ENCODE data around the gene MOBP. TPM values are rescaled to one million over a fixed set of nuclear protein-coding genes. Genes with fewer than 3 reads are reported as not detected.

MOBP gene
- total and polyA plus RNA-seq, 2 of the 4 experiments (the other 2 are of a cell fraction): not detected

- Histone ChIP-seq H3K9me3 (ENCODE audit: control insufficient read depth, insufficient read depth, low read length) (no peaks in the 10 kb centered on the region), H3K9me1 (ENCODE audit: insufficient read depth, low read length) (no peaks in the 10 kb centered on the region), H4K5ac (ENCODE audit: low read depth, low read length) (no peak overlapping the region), H2AK5ac (ENCODE audit: low read depth, low read length) (no peak overlapping the region), H4K8ac (ENCODE audit: low read depth in 2 of 2, low read length in 2 of 2) (no peak overlapping the region), H4K91ac (ENCODE audit: insufficient read depth, low read depth, low read length) (no peak overlapping the region), H2AFZ (replicated peaks; ENCODE audit: low read length, poor library complexity) (no peak overlapping the region), H3K4me1 (ENCODE audit: control insufficient read depth, insufficient read depth, low read length) (no peaks in the 10 kb centered on the region), H3K18ac (ENCODE audit: low read depth, low read length) (no peak overlapping the region), H2BK15ac (ENCODE audit: low read depth, low read length) (no peak overlapping the region), H3K4me3 (ENCODE audit: insufficient read depth, low read depth, low read length) (no peak overlapping the region), H3K4ac (ENCODE audit: low read depth, low read length) (no peak overlapping the region), H3K27me3 (ENCODE audit: control insufficient read depth, insufficient read depth, low read length) (no peaks in the 10 kb centered on the region), H2BK20ac (ENCODE audit: low read depth, low read length) (no peak overlapping the region), H3K14ac (replicated peaks; ENCODE audit: low read depth, low read length) (no peak overlapping the region), H2AK9ac (replicated peaks; ENCODE audit: low read depth, low read length, poor library complexity) (no peak overlapping the region), H3K79me1 (ENCODE audit: low read depth in 1 of 2, low read length in 2 of 2) (no peaks in the 10 kb centered on the region), H2BK120ac (ENCODE audit: low read depth, low read length) (no peak overlapping the region), H3K56ac (ENCODE audit: extremely low read depth, insufficient read depth, low read length) (no peak overlapping the region), H3K23ac (ENCODE audit: low read depth, low read length) (no peak overlapping the region), H4K20me1 (ENCODE audit: insufficient read depth, low read length) (no peaks in the 10 kb centered on the region), H3K27ac (ENCODE audit: insufficient read depth, low read length) (no peak overlapping the region), H3K36me3 (ENCODE audit: control insufficient read depth, insufficient read depth, low read length) (no peaks in the 10 kb centered on the region), H3K4me2 (ENCODE audit: low read depth, low read length) (no peak overlapping the region), H2BK5ac (ENCODE audit: low read depth, low read length, poor library complexity, severe bottlenecking) (no peak overlapping the region), H3K9ac (ENCODE audit: low read depth, low read length) (no peak overlapping the region)
- no TSS peak for BruUV-seq (replicated peaks)
- ChIA-PET CTCF (interaction anchor here (0.6 to 4.2 kb wide), 4 partner anchors 11 to 774 kb away, joined by 3 to 17 read pairs (median 5); no protein-coding TSS in a partner anchor), POLR2A (ENCODE audit: unreplicated experiment) (no interaction called here)
- no peak for TF ChIP-seq ELK1 (IDR thresholded peaks at IDR 0.05; ENCODE audit: borderline replicate concordance, low read depth, low read length)
- TF ChIP-seq MAZ (IDR thresholded peaks at IDR 0.05; ENCODE audit: borderline replicate concordance, low read depth, low read length): no peak
- TF ChIP-seq RCOR1 (IDR thresholded peaks at IDR 0.05; ENCODE audit: insufficient replicate concordance, low read length): no peak
- TF ChIP-seq RFX5 (IDR thresholded peaks at IDR 0.05; ENCODE audit: low read depth, low read length): no peak
- no peak for TF ChIP-seq BHLHE40 (IDR thresholded peaks at IDR 0.05; ENCODE audit: low read depth, low read length)
- no peak for TF ChIP-seq MAFK (IDR thresholded peaks at IDR 0.05; ENCODE audit: low read depth, low read length)
- no peak for TF ChIP-seq CEBPB (IDR thresholded peaks at IDR 0.05; ENCODE audit: low read depth, low read length)
- TF ChIP-seq MXI1 (IDR thresholded peaks at IDR 0.05; ENCODE audit: borderline replicate concordance, low read depth, low read length): no peak
- TF ChIP-seq CHD1 (IDR thresholded peaks at IDR 0.05; ENCODE audit: low read depth, low read length): no peak
- no peak for TF ChIP-seq NFE2L2 (IDR thresholded peaks at IDR 0.05; ENCODE audit: low read depth, low read length)
- no peak for TF ChIP-seq FOS (IDR thresholded peaks at IDR 0.05; ENCODE audit: low read depth, low read length)
- TF ChIP-seq SMC3 (IDR thresholded peaks at IDR 0.05; ENCODE audit: low read depth, low read length): no peak
- TF ChIP-seq USF2 (IDR thresholded peaks at IDR 0.05; ENCODE audit: low read depth, low read length): no peak
- no peak for TF ChIP-seq RAD21 (IDR thresholded peaks at IDR 0.05; ENCODE audit: low read length)
- intact Hi-C loops (cut with micrococcal nuclease): loop anchor here (1.0 to 5.0 kb wide), 2 partner anchors 450 to 637 kb away; no protein-coding TSS in a partner anchor
- in situ Hi-C loops (cut with MboI; ENCODE audit: low sequenced_read_pairs): no loop called here
- no peak for ATAC-seq (ENCODE audit: low read depth)
- dilution Hi-C loops (cut with HindIII; ENCODE audit: low sequenced_read_pairs, unreplicated experiment): no loop called here
- WGBS, 2 experiments (ENCODE audit: extremely low coverage in 2 of 2, insufficient read length in 1 of 2): 65% methylated on average over 5 of the region's 5 CpGs; no CpG with 5 or more reads in 1 of the 2 experiments
- DNase-seq: no peak
Observed at GRCh38 chr3:39542588-39542988, 75.1 kb downstream of the MOBP start.
